GM18907 (cell line): ENCODE results near the gene GP2.

ENCODE experiments used
- ATAC-seq: cut with Tn5 transposase; IDR thresholded peaks from one replicate; pipeline ENCODE4 v1.9.1; 2021; ENCODE audit warnings: mild to moderate bottlenecking, moderate library complexity; ENCODE audit not compliant: unreplicated experiment

The GP2 gene

GRCh38 chr16:20327444-20328041, at the start of gene GP2:
Gene GP2, minus strand, starts transcription at chr16:20327513. Its CDS starts 1,082 bp downstream, at chr16:20326431.
- ATAC-seq, result no peak

DNA sequence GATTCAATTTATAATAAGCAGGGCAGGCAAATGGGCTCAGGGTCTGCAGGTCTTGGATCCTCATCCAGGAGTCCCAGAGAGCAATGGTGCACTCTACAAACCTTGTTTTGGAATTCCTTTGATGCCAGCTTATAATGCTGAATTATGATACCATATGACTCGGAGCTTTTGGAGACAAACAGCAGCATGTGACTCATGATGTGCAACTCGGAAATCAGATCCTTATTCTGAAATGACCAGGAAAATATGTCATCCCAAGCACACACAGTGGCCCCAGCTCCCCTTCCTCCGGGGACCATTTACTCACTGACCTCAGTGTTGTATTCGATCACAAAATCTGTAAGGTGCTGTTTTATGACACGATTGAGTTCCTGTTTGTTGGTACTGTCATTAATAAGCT, 45.4 kb upstream of the GP2 start:
- ATAC-seq, result no peak

DNA sequence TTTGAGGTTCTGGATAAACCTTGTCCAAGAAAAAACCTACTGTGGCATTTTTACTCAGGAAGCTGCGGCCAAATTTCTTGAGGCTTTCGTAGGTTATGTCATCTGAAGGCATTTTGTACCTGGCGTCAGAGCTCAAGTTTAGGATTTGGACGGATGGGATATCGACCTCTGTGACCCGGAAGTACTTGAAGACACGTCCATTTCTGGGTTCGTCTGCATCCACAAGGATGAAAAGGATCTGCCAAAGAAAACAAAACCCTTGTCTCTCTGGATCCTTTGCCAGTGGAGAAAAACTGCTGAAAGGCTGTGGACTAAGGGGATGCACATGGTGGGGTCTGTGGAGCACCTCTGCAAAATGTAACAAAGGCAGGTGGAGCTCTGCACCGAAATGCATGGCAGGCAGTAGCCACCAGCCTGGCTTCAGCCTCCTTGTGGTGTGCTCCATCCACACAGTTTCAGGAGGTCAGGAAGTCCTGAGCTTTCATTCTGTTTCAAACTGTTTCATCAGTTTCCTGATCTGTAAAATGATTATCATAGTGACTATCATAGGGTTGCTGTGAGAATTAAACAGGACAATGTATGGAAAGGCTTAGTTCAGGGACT, 42.2 kb upstream of the GP2 start:
- ATAC-seq, result no peak

GRCh38 chr16:20364051-20364450, 36.7 kb upstream of the GP2 start:
- ATAC-seq, result no peak

GRCh38 chr16:20363191-20363590, 35.9 kb upstream of the GP2 start:
- ATAC-seq, result no peak

GRCh38 chr16:20359997-20360396, 32.7 kb upstream of the GP2 start:
- ATAC-seq, result no peak

GRCh38 chr16:20355114-20355782, 27.9 kb upstream of the GP2 start:
- ATAC-seq, result no peak

- ATAC-seq, result no peak
These were observed 26.1 kb upstream of the GP2 start for GRCh38 chr16:20353379-20353778.

GRCh38 chr16:20352615-20353014, 25.3 kb upstream of the GP2 start, which contains the start of gene UMOD:
Gene UMOD, minus strand, starts transcription at chr16:20352715. Its CDS starts 1,978 bp downstream, at chr16:20350737.
- ATAC-seq, result no peak

DNA sequence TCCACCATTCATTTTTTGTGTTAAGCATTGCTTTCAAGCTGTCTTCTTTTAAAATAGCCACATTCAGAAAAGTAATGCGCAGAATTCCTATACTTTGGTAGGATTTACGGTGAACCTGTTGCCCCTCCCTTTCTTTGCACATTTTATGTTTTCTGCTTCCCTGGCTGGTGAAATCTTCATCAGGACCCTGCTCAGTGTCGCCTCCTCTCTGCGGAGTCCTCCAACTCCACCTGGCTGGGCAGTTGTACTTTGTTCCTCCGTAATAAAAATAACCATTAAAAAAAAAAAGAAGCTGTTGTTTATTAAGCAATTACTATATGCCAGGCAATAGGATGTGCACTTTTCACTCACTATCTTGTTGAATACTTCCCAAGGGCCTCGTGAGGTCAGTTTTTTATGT, 22.3 kb upstream of the GP2 start:
- no peak for ATAC-seq

DNA sequence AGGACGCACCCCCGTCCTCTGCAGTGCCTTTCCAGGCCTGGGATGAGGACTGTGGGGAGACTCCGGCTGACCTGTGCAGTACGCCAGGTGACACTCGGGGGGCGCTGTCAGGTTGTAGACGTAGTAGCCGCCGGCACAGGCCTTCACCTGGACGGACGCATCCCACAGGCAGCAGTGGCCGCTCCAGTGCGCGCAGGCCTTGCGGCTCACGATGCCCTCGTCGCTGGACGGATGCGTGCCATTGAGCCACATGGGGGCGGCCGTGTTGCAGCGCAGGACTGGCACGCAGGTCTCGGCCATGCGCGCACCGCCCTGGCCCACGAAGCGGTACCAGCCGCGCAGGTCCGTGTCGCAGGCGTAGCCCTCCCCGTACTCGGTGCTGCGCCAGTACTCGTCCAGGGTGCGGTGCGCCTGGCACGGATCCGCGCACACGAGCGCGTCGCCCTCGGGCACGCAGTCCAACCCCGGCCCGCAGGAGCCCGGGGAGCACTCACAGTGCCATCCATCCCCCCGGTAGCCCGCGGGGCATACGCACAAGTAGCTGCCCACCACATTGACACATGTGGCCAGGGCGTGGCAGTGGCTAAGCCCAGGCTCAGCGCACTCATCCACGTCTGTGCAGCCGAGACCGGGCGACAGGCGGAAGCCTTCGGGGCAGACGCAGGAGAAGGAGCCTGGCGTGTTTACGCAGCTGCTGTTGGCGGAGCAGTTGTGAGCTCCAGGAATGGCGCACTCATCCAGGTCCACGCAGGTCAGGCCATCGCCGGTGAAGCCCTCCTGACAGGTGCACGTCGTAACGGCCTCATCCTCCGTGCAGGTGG, 21.3 kb upstream of the GP2 start:
- no peak for ATAC-seq

GRCh38 chr16:20347666-20348364, 20.5 kb upstream of the GP2 start:
- ATAC-seq, result no peak

DNA sequence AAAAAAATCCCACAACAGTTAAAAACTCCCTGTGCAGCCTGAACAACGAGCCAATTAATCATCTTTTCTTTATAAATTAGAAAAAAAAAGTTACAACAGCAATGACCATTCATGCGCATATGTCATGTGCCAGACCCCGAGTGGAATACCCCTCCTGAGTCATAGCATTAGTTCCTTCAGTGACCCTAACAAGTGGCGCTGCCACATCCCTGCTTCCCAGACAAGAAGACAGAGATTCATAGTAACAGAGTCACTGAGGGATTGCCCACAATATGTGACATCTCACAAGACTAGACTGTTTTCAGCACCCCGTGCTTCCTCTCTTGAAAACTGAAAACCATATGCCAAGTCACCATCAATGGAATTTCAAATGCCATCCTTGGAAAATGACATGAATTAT, 17.3 kb upstream of the GP2 start:
- ATAC-seq, result no peak

DNA sequence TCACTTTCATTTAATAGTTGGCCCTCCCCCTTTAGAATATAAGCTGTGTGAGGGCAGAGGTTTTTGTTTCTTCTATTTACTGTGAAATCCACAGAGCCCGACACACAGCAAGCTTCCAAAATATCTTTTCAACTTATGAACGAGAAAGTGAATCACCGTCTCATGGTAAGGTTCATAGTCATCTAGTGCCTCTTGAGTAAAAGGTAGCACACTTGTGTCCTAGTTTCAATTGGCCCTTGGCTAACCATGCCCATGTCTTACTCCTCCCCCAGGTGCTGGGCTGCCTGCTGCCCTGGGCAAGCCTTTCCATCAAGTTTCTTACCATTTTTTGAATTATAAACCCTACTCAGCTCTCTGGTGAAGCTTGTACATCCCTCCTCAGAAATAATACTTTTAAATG, 12.4 kb upstream of the GP2 start:
- ATAC-seq, result no peak

DNA sequence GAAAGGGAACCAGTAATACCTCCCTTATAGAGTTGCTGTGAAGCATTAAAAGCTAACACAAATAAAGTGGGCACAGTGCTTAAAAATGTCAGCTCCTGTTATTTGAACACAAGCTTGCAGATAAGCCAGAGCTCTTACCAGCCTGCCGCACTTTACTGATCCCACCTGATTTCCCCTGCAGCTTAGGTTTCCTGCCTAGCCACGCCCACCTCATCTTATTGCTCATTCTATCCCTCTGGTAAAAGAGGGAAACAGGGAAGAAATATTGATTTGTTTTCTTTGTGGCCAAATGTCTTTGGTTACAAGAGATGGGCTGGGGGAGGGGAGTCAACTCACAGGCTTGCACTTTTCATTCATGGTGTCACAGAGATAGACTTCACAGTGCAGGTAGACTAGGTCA, 9.6 kb upstream of the GP2 start:
- no peak for ATAC-seq

GRCh38 chr16:20334396-20334795, 7.1 kb upstream of the GP2 start:
- no peak for ATAC-seq

- ATAC-seq, result no peak
These were observed 5.8 kb upstream of the GP2 start for GRCh38 chr16:20333120-20333519.

DNA sequence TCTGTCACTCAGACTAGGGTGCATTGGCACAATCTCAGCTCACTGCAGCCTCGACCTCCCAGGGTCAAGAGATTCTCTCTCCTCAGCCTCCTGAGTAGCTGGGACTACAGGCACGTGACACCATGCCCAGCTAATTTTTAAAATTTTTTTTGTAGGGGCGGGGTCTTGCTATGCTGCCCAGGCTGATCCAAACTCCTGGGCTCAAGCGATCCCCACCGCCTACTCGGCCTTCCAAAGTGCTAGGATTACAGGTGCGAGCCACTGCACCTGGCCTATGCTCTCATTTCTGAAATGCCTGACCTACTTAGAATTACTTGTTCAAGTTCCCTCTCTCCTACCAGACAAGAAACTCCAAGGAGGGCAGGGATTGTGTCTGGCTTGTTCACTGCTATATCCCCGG, 5.1 kb upstream of the GP2 start:
- ATAC-seq, result no peak

GRCh38 chr16:20331635-20332034, 4.3 kb upstream of the GP2 start:
- ATAC-seq, result no peak

DNA sequence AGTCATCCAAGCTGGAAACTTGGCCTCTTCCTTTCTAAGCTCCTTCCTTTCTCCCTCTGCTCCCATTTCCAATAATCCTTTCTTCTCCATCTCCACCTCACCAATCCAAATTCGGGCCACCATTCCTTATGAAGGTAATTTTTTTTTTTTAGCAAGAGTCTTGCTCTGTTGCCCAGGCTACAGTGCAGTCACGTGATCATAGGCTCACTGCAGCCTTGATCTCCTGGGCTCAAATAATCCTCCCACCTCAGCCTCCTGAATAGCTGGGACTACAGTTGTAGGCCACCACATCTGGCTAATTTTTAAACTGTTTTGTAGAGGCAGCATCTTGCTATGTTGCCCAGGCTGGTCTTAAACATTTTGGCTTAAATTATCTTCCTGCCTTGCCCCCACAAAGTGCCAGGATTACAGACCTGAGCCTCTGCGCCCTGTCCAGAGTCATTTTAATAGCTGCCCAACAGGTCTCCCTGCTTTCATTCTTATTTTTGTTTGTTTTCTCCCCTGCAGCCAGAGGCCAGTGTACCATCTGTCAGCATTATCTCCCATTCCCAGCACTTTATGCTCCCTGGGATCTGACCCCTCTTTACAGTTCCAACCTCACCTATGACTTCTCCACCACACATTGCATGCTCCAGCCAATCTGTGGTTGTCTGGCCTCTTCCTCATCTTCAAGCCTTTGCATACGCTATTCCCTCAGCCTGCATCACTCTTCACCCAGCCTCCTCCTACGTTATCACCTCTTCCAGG, 2.3 kb upstream of the GP2 start:
- no peak for ATAC-seq
